Effector CD4-positive, alpha-beta T cell (primary cell): ENCODE data around the gene PAK1.
"Not testable (repeated sequence)": the region's sequence is repeated elsewhere in the genome, so short reads cannot be mapped to it uniquely, and the experiment has no call there.

Source experiments
- DNase-seq: peaks from one replicate; pipeline ENCODE4 v3.0.0-alpha.2; 2020

PAK1 gene

DNA sequence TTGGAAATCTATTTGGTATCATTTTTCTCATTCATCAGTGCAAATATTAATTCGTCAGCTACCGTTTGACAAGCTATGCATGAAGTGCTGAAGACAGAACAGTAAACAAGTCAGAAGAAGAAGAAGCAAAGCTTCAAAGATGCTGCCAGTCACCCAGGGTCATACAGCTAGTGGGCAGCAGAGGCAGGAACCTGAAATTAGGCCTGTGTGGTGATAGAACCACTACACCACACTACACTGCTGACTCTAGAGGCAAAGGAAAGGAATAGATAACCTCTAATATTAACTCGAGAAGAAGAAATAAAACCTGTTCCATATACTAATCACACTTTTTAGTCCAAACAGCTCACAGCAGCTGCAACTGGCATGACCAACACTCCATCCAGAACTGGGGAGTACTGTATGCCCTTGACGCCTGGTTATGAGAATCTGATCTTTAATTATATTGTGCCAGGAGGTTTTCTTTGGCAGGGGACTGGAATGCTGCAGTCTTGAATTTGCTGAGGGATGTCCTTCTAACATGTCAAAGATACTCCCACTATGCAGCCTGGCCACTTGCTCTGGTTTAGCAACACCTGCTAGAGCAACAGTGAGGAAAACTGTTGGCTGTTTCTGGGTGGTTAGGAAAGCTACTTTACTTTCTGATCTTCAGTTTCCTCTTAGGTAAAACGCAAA lies 73.0 kb downstream of the PAK1 start:
- no peak for DNase-seq

DNA sequence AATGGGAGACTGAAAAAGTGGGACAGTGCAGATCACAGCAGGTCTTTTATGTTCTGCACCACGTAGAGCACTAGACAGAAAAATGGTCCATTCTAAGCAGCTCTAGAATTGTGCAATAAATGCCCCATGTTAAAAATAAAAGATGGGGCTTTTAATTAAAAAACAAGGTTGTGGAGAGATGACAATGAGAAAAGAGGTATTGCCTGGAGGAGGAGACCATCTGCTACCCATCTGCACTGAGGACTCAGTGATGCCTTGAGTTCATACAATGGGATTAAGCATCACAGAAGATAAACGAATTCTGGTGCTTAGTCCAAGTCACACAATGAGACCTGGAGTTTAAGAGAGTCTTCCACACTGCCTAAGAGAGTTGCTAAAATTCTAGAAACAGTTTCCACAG lies 73.6 kb downstream of the PAK1 start:
- no peak for DNase-seq

DNA sequence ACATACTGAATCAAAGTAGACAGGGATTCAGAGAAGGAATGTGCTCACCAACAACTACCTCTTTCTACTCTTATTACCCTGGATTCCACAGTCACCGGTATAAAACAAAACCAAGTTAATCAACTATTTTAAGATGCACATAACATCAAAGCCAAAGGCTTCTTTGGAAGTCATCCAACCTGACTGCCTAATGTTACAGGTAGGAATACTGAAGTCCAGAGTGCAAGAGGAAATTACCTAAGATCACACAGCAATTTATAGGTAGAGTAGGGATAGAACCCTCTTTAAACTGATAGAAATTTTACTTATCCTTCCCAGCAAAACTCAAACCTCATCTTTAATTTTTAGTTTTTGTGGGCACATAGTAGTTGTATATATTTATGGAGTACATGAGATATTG lies 76.3 kb downstream of the PAK1 start:
- no peak for DNase-seq

DNA sequence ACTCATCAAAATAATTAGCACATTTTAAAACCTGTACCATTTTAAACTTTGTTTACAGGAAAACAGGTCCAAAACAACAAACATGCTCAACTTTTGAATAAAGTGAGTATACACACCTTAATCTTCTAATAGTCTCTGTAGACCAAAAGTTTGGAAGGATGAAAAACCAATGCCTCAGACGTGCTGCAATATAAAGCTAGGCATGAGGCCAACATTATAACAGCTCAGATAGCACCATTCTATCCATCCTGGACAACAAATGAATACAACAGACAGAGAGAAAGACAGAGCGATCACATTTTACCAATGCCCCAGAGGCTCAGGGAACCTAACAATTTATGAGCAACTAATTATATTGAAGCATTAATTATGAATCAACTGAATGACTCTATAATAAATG lies 77.0 kb downstream of the PAK1 start:
- DNase-seq: no peak

DNA sequence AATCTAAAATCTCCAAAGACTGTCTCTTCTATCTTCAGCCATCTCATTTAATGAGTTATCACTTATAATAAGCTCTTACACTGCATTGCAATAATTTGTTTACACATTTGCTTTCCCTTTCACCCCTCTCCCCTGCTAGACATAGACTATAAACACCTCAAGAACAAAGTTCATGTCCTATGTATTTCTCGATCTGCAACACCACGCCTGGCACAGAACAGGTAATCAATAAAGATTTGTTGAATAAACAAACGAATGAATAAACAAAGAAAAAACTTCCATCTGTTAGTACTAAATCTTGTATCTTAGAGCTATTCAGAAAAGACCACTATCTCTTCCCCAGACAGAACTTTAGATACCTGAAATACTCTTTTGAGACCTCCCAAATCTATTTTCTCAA lies 77.6 kb downstream of the PAK1 start:
- DNase-seq: no peak

DNA sequence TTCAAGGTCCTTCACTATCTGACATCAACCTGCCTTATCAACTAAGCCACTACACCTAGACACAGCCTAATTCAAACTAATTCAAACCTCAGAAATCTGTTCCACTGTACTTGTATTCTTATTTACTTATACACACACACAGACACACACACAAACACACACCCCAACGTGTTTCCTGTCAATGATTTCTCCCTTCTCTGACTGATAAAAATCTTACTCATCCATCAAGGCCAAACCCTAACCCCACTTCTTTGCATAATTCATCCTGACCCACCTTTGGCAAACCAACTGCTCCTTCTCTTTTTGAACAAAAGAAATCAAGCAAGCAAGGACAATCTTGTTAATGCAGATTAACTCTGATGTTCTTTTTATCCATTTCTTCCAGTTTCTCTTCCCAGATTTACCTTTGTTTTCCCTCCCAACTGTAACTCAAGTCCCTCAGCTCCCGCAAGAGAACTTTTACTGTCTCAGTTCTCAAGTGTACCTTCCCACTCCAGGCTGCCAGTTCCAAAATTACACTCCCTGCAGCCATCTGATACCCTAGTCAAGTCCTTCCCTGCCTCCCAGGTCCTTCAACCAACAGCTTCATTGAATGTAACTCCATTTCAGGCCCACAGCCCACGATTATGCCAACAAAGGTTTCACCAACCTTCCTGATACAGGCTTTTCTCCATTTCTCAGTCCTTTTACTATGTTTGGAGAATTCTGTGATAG lies 78.3 kb downstream of the PAK1 start:
- DNase-seq: no peak

DNA sequence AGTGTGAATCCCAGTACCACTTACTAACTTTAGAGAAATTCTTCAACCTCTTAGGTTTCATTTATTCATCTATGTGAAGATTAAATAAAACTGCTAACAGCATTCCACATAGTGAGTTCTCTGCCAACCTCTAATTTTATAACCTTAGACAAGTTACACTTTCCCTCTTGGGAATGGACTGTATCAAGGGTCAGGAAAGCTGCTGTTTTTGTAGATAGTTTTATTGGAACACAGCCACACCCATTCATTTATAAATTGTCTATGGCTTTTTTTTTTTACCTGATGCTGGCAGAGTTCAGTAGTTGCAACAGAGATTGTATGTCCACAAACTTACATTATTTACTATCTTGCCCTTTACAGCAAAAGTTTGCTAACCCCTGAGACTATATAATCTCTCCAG lies 81.1 kb downstream of the PAK1 start:
- DNase-seq: no peak

DNA sequence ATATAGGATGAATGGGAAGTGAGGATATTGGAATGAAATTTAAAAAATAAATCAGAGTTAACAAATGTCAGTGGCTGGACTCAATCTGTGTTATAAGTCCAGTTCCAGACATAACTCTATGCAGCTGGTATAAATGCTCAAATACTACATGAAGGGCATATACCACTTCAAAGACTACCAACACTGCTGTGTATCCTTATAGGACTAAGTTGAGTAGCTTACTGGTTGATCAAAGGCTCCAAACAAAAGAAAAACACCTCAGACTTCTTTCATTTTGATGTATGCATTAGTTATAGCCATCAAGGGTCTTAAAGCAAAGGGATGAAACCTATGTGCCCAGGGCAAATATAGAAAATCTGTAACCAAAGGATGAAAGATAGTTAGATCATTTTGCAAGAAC lies 86.2 kb downstream of the PAK1 start:
- DNase-seq: no peak

DNA sequence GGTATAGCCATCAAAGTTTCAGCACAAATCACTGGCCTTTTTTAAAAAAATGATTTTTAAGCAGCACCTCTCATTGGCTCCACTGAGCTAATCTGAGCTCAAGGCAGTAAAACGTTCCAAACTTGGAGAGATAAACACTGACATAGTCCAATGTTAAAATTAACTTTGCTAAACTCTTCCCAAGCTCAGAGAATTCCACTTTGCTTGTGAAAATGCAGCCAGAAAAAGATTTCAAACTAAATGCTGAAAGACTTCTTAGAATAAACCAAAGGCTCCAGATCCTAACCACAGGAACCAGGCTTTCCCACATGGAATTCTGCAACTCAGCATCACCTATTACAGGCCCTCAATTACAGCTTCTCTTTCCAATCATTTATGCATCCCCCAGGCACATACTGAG lies 87.7 kb downstream of the PAK1 start:
- no peak for DNase-seq

DNA sequence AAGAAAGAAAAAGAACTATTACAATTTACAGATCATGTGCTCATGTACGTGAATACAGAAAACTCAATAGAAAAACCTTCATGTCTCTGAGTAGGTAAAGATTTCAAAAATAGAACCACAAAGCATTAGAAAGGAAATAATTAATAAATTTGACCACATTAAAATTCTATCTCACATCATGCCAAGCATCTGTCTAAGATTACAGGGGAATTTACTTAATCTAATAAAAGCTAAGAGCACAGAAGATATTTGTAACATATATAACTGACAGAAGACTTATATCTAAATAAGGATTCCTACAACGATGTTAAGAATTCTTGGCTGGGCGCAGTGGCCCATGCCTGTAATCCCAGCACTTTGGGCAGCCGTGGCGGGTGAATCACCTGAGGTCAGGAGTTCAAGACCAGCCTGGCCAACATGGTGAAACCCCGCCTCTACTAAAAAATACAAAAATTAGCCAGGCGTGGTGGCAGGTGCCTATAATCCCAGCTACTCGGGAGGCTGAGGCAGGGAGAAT lies 88.6 kb downstream of the PAK1 start:
- not testable (repeated sequence) for DNase-seq

DNA sequence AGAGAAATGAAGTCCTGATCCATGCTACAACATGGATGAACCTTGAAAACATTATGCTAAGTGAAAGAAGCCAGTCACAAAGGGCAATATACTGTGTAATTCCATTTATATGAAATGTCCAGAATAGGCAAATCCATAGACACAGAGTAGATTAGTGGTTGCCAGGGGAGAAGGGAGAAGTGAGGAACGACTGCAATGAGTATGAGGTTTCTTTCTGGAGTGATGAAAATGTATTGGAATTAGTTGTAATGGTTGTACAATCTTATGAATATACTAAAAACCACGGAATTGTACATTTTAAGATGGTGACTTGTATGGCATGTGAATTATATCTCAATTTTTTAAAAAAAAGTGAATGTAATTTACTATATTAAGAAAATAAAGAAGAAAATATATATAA lies 89.3 kb downstream of the PAK1 start:
- no peak for DNase-seq

DNA sequence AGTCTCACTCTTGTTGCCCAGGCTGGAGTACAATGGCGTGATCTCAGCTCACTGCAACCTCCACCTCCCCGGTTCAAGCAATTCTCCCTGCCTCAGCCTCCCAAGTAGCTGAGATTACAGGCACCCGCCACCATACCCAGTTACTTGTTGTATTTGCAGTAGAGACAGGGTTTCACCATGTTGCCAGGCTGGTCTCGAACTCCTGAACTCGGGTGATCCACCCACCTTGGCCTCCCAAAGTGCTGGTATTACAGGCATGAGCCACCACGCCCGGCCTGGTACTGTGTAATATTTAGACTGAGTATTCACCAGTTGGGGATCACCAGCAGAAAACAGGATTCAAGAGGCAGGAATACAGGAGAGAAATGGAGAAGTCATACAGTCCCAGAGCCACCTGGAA lies 90.5 kb downstream of the PAK1 start:
- not testable (repeated sequence) for DNase-seq

DNA sequence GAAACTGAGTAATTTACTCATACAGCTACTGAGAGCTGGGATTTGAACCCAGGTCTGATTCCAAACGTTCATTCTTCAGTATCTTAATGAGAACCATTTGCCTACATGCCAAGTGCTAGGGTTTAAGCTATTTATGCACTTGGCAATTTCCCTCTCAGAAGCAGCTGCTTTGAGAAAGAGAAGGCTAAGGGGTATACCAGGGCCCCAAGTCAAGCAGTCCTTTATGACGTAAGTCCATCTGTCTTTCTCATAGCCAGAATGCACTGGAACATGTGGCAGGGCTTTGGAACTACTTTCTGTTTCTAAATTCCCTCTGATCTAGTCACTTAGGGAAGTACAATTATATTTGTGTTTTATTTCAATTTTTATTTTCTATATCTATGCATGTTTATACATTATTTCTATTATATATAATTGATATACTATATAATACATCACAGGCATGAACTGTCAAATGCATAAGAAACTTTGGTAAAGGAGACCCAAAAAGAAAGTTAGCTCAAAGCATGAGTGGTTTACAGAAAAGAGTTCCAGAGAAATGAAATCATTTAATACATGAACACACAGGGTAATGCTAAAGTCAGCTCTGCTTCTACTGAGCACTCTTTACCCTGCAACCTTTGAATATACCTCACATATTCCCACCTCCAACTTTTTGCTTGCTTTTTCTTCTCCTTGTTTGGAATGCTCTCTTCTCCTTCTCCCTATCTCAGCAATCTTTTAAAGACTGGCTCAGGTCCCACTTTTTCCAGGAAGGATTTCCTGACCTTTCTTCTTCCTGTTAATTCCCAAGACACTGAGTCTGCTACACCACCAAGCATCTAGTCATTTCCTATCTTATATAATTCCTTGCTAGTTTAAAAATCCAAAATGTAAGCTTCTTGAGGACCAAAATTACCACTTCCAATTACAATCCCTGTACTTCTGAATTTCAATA lies 91.9 kb downstream of the PAK1 start:
- DNase-seq: no peak

DNA sequence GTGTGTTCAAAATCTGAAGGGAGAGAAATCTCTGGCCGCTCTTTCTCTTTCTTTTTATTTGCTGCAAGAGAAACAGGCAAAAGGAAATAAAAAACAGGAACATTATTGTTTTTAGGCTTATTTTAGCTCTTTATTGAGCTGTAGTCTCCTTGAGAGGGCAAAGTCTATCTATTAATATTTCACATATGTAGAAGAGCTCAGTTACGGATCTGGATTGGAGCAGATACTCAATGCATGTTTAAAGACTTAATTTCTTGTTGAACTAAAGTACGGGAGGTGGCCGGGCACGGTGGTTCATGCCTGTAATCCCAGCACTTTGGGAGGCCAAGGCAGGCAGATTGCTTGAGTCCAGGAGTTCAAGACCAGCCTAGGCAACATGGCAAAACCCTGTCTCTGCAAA lies 94.0 kb downstream of the PAK1 start:
- DNase-seq: no peak

DNA sequence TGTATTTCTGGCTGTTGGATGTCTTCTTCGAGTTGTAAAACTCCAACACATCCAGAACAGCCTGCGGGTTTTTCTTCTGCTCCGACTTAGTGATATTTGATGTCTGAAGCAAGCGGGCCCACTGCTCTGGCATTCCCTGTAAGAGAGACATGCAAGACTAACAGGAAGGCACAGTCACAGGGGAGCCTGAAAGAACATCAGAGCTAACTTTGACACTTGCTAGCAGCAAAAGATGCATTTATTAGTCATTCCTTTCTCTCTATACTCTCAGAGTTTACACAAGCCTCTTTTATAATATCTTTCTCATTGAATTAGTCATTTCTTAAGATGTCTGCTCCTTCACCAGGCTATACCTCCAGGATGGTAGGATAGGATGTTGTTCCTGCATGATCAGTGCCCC lies 94.6 kb downstream of the PAK1 start:
- DNase-seq: no peak

DNA sequence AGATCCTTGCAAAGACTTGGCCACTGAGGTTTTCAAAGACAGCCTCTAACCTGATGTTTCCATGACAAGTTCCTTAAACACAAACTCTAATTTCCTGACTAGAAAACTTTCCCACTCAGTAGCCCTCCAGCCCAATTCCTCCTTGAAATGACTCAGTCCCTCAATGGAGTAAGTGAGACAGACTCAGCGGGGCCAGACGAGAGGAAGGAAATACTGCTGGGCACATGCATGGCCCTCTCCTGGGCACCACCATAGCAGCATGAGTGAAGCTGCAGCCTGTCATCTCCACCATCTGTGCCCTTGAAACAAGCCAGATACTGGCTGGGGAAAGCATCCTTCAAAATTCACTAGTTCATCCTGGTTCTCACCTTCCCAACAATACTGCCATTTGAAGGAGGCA lies 96.2 kb downstream of the PAK1 start:
- DNase-seq: no peak

DNA sequence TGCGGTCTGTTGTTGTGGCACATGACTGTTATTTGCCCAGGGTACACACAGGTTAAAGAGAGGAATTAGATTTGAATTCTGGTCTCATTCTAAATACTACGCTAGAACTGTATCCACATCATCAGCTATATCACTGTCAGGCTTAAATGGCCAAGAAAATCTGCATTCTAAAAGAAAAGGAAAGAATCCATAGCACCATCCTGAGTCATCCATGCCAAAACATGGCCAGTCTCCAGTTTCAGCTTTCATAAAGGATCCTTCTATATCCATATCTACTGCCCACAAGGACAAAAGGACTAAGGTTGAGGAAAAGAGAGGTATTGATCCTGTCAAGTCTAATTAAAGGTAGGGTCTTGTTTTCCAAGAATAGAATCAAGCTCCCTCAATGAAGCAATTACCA lies 98.8 kb downstream of the PAK1 start:
- DNase-seq: no peak

DNA sequence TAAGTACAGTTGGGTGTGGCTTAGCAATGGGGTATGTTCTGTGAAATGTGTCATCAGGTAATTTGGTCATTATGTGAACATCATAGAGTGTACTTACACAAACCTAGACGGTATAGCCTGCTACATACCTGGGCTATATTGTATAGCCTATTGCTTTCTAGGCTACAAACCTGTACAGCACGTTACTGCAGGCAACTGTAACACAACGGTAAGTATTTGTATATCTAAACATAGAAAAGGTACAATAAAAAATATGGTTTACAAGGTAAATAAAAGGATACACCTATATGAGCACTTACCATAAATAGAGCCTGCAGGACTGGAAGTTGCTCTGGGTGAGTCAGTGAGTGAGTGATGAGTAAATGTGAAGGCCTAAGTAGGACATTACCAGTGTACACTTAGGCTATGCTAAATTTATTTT lies 99.3 kb downstream of the PAK1 start:
- no peak for DNase-seq

DNA sequence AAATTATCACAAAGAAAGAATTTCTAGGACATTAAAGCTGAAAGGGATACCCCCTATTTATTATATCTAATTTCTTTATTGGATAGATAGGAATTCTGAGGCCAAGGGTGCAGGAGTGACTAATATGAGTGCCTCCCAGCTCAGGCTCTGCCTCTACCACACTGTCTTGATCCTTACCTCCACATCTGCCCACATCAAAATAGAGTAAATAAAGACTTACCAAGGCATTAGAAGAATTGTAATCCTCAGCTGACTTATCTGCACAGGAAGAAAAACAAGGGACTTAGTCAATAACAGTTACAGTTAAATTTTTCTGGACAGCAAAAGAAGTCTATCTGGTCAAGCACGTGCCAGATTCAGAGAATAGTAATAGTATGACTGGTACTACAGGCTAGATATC lies 99.8 kb downstream of the PAK1 start:
- no peak for DNase-seq

DNA sequence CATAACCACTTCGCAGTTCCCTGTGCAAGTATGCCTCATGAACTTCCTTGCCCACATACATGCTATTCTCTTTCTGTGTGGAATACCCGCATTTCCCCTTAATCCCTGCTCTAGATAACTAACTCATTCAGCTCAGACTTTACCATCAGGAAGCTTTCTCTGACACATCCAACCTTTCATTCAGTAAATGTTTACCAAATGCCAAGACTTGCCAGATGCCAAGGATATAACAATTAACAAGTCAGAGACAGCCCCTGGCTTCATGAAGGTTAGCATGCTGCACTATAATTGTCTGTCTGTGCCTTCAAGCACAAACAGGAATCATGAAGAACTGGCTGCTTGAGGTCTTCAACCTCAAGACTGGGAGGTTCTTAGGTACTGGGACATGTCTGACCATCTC lies 101.2 kb downstream of the PAK1 start:
- DNase-seq: no peak

DNA sequence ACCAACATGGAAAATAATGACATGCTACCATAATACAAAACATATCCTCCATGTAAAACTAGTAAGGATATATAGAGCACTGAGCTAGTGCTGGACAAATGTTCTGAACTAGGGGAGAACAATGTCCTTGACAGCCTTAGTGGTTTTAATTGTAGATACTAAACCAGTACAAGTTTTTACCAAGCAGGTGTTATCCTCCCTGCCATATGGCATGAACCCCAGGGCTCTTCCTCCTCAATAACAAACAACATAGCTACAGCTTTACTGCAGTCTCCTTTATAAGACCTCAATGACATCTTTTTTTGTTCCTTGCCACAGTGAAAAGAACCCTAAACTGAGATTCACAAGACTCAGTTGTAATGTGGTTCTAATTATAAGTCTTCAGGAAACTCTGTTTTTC lies 102.2 kb downstream of the PAK1 start:
- no peak for DNase-seq

DNA sequence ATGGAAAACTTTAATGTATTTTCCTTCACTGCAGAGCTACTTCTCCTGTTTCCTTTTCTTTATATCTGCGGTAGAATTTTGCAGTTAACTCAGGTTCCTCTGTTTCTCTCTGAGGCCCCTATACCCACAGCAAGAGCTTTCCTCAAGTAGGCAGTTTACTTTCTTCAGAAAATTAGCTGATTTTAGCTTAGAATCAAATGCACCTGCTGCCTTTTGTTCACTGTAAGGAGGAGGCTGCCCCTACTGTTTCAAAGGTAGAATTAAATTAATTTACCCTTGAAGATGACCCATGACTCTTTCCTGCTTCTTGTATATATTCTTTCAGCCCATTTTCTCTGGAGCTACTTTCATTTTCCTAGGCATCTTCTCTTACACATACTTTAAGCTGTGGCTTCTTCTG lies 103.7 kb downstream of the PAK1 start:
- DNase-seq: no peak

DNA sequence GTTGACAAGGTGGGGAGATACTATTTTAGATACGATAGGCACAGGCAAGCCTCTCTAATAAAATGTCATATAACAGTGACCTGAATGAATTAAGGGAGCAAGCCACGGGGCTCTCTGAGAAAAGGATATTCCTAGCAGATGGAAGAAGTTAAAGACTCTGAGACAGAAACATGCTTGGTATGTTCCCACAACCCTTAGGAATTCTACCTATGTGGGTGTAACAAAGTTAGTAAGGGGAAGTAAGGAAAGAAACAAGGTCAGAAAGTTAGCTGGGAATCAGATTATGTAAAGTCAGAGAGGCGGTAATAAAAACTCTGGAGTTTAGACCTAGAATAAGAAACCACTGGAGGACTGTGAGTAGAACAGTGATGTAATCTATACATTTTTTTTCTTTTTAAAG lies 112.7 kb downstream of the PAK1 start:
- no peak for DNase-seq

DNA sequence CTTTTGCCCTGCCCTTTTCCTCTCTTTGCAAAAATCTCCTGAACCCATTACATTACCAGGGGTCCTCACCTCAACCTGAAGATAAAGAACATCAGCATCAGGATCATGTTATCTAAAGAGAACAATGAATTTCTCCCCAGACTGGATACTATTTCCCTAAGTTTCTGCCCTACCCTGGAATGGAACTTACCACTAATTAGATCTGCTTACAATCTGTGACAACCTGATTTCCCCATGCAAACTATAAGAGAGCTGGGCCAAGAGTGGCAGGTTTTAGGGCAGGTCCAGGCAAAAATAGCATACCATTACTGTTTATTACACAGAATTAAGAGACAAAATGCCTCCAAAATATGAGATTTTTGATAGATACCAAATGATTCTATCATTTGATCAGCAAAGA lies 114.4 kb downstream of the PAK1 start:
- no peak for DNase-seq
